Iris pigment epithelial cell (primary cell): ENCODE results near the gene TAS1R1.
A peak's percentile ranks its signal among the peaks of the same experiment; 100 is the strongest.

Experiments
- DNase-seq: peaks from one replicate; pipeline ENCODE4 v3.0.0-alpha.2; 2011; ENCODE audit warnings: low read depth

The TAS1R1 gene

DNA sequence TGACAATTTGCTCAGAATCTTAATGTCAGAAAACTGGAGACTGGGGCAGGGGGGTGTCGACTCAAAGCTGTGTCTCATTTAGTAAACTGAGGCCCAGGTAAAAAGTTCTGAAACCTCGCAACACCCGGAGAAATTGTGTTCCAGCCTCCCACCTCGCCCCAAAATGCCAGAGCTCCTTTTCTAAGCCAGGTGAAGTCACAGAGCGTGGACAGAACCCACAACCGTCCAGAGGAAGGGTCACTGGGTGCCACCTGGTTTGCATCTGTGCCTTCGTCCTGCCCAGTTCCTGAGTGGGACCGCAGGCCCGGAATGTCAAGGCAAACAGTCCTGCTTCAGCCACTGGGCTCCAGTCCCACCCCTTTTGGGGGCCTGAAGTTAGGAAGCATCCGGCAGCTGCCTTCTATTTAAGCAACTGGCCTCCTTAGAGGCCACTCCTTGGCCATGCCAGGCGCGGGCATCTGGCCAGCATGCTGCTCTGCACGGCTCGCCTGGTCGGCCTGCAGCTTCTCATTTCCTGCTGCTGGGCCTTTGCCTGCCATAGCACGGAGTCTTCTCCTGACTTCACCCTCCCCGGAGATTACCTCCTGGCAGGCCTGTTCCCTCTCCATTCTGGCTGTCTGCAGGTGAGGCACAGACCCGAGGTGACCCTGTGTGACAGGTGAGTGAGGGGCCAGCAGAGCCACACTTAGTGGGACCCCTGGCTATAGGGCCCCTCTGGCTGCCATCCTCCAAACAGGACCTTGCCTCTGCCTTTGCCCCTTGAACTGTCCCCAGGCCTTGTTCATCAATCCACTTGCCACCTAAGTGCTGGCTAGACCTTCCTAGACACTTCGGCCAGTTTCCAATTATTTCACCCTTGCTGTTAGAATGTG lies at the start of gene TAS1R1:
Gene TAS1R1, plus strand, starts transcription at position 401 of the 872 bp plus-strand sequence. Its CDS starts 67 bp downstream, at position 468.
- no peak for DNase-seq

DNA sequence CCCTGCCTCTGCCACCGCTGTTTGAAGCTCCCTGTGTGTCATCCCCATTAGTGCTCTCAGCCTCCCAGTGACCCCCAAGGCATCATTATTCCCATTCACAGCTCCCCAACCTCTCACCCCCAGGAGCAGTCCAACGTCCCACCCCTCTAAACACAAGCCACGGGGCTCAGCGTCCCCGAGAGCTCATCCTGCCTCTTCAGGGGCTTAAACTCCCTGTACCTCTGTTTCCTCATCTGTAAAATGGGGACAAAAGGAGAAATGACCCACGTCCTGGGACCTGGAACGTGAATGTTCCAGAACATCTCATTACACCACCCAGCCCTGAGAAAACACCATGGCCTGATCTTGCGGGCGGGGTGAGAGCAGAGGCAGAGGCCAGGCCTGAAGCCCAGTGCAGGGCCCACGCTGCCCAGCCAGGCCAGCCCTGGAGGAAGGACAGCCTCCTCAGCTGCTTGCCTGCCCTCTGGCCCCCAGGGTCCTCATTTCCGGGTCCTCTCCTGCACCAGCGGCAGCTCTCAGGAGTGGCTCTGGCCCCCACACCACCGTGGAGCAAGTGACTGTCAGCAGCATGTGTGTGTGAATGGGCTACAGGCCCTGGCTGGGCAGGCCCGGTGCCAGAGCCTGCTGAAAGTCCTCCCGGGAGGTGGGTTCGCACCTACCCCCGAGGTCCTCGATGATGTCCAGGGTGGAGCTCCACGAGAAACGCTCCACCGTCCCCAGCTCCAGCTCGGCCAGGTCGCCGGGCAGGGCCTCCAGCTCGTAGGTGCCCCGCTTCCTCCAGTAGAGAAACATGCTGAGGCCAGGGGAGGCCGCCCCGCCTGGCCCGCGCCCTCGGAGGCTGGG lies 49.5 kb upstream of the TAS1R1 start:
- DNase-seq: no peak

GRCh38 chr1:6506210-6507036 lies 48.7 kb upstream of the TAS1R1 start:
- no peak for DNase-seq

- no peak for DNase-seq
These were observed 48.1 kb upstream of the TAS1R1 start for GRCh38 chr1:6507037-6507428.

- no peak for DNase-seq
These were observed 47.6 kb upstream of the TAS1R1 start for GRCh38 chr1:6507461-6507911.

DNA sequence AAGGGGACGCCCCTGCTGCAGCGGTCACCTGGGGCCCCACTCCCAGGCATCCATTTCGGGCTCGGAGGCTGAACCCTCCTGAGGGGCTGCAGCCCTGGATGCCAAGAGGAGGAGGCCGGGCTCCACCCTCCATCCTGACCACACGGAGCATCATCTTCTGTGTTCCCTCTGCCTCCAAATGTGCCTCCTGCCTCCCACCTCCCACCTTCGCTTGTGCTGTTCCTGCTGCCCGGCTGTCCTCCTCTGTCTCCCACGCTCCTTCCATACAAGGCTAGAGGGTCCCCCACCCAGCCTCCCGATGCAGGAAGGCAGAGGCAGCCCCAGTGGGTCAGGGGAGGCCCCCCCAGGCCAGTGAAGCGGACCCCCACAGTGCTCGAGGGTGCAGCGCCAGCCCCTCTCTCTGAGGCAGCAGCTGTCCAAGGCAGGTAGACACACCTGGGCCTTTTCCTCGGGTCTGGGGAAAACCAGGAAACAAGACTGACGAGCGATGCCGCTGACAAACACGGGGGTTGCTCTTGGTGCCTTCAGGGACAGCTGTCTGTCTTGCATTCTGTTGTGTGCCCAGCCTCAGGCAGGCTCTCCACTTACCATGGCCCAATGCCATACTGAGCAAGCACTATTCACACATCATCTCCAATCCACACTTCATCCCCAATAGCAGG lies 46.8 kb upstream of the TAS1R1 start:
- no peak for DNase-seq

DNA sequence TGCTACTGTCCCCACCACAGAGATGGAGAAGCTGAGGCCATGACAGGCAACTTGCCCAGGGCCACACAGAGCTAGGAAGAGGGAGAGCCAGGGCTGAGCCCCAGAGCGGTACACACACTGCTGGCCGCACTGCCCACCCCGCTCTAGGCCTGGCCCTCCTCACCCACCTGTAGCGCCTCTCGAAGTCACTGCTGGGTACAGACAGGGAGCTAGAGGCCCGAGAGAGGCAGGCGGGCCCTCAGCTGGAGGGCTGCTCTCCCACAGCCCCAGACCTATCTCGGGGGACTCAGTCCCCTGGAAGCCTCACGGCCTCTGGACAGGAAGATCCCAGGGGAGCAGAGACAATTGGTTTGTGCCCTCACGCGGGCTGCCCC lies 46.3 kb upstream of the TAS1R1 start:
- DNase-seq: no peak

DNA sequence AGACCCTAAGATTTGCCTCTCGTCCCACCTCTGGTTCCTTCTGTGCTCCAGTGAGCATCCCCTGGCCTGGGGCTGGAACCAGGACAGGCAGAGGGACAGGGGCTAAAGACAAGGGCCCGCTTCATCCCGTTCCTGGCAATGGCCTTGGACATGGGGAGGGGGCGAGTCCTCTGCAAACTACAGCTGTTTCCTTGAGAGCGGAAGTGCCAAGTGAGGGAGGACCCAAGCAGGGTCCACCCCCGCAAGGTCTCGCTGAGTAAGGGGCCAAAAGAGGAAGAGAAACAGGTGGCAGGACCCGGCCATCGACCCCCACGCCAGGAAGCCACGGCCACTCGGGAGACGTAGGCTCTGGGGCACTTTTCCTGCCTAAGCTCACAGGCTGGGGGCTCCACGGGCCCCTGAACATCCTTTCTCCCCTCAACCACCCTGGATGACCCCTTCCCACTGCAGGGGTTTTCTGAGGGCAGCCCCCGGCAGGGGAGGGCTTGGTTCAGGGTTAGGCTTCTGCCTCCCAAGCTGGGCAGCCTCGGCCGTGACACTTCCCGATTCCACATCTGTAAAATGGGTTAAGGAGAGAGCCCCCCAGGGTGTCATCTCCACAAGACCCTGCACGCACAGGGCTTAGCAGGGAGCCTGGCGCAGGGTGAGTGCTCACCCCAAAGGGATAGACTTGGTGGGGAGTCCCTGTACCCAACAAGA lies 45.7 kb upstream of the TAS1R1 start:
- DNase-seq: no peak

- DNase-seq: no peak
These were observed 45.2 kb upstream of the TAS1R1 start for GRCh38 chr1:6509919-6510291.

GRCh38 chr1:6510493-6510892 lies 44.6 kb upstream of the TAS1R1 start:
- DNase-seq: no peak

GRCh38 chr1:6511056-6511455 lies 44.1 kb upstream of the TAS1R1 start:
- no peak for DNase-seq

- DNase-seq: no peak
These were observed 43.4 kb upstream of the TAS1R1 start for GRCh38 chr1:6511561-6512244.

DNA sequence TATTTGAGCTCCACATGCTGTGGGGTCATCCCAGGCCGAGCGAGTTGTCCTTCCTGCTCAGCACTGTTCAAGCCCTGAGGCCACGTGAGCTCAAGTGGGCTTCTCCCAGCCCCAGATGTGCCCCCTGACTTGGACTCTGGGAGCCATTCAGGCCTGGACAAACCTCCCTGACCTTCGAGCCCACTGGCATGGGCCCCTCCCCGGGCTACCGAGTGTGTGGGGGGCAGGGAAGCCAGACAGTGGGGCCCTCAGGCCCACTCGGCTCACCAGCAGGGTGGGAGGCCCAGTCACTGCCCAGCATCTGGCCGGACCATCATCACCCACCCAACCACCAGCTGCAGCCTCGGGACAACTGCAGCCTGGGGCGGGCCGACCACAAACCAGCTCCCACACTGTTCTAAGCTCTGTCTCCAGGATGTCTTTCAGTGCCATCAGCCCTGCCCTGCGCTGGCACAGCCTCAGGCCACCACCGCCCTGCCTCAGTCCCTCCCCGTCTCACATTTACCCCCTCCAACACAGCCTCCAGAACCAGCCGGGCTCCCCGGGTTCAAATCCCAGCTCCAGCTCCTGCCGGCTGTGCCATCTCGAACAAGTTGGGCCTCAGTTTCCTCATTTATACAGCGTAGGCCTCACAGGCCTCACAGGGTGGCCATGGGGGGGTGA lies 42.7 kb upstream of the TAS1R1 start:
- DNase-seq: no peak

- DNase-seq: no peak
These were observed 42.2 kb upstream of the TAS1R1 start for GRCh38 chr1:6512908-6513280.

DNA sequence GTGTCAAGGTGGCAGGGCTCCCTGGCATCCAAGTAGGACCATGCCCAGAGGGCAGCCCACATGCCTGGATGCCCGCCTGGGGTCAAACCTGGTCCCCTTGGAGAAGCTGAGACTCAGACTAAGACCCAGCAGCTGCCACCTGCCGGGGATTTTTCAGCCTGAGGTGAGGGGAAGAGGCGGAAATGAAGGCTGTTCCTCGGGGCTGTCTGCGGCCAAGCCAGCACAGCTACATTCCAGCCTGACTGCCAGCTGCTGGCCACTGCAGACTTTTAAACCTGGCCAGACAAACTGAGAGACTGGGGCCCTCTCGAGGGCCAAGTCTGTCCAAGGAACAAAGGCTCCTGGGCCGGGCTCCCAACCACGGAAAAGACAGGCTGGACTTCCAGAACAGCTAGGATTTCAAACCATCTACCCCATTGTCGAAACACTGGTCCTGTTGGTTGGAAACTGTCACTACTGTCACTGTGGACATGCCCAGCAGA lies 41.7 kb upstream of the TAS1R1 start:
- DNase-seq: no peak

- no peak for DNase-seq
These were observed 39.3 kb upstream of the TAS1R1 start for GRCh38 chr1:6515771-6516170.

DNA sequence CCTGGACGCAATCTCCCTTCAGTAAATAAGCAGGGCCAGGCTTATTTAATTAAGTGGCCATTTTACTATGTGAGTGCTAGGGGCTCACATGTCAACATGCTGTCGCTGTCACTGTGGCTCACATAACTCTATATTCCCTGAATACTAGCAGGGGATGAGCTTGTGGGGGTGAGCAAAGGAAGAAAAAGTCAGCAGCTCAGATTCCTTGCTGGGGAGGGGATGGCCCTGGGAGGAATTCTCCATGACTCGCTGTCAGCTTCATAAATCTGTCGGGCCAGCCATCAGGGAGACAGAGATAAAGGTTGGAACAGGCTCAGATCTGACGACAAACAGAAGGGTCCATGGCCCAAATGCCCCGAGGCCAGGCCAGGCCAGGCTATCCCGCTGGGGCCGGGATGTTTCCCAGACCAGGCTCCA lies 37.7 kb upstream of the TAS1R1 start:
- DNase-seq: no peak

DNA sequence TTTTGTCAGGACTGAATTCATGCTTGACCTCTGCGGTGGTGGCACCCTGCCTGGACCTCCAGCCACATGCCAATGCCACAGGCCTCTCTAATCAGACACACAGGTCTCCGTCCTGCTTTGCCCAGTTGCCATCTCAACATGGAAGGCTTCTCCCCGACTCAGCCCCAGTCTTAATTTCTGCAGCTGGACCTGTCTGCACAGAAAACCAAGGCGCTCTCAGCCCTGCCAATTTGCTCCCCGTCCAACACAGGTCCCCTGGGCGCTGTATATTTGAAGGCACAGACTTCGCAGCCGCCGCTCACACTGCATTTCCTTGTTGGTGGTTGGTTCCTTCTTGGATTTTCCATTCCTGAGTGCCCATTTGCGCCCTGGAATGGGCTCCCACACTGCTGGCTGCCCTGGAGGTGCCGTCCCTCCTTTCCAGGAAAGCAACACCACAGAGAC lies 35.6 kb upstream of the TAS1R1 start:
- no peak for DNase-seq

- peak; percentile 83 for DNase-seq
These were observed 35.0 kb upstream of the TAS1R1 start for GRCh38 chr1:6519935-6520671.
